H1 (cell line): ENCODE results near the gene UCP2. TPM values are rescaled to one million over a fixed set of nuclear protein-coding genes. Genes with fewer than 3 reads are reported as not detected.

ENCODE experiments used
- CTCF ChIA-PET: fragments of 300-600 bp; sonication (Branson Sonifier 250); formaldehyde crosslinking; loops from one replicate; lab custom pipeline; 2021; ENCODE audit not compliant: partially characterized antibody; lab: Charles Lee
- POLR2A ChIA-PET: fragments of 300-600 bp; sonication (Branson Sonifier 250); formaldehyde crosslinking; loops from one replicate; lab custom pipeline; 2021; ENCODE audit warnings: inconsistent platforms; ENCODE audit not compliant: partially characterized antibody; lab: Charles Lee
- DNase-seq, 2 experiments: peaks; one replicate each; pipeline versions ENCODE4 v3.0.0 to v3.0.0-alpha.2; 2010 to 2022; ENCODE audit warnings: low spot score in 2 of 2, low read depth in 1 of 2, mixed read lengths in 1 of 2
- FAIRE-seq: peaks from 2 replicates; lab custom pipeline; 2011; peaks lifted over from hg19 to GRCh38; lab: Jason Lieb, UNC
- H2AFZ ChIP-seq: 2 replicates; pipeline ENCODE4 v1.8.1; 2012; ENCODE audit warnings: low read length, inconsistent platforms
- H2AK5ac ChIP-seq: 2 replicates; pipeline ENCODE4 v1.6.1; 2013; ENCODE audit warnings: low read depth, low read length
- H2BK120ac ChIP-seq: replicated peaks from 2 replicates; pipeline ENCODE3; 2013; ENCODE audit warnings: low read depth, low read length, inconsistent platforms
- H2BK12ac ChIP-seq: 2 replicates; pipeline ENCODE4 v1.6.1; 2013; ENCODE audit warnings: low read depth, low read length
- H2BK15ac ChIP-seq: 2 replicates; pipeline ENCODE4 v1.6.1; 2013; ENCODE audit warnings: low read length
- H2BK20ac ChIP-seq: 2 replicates; pipeline ENCODE4 v1.6.1; 2013; ENCODE audit warnings: low read length
- H2BK5ac ChIP-seq: 2 replicates; pipeline ENCODE4 v1.6.1; 2013; ENCODE audit warnings: low read depth, low read length
- H3K14ac ChIP-seq: 2 replicates; pipeline ENCODE4 v1.6.1; 2013; ENCODE audit warnings: inconsistent platforms; ENCODE audit not compliant: insufficient read length
- H3K18ac ChIP-seq: 2 replicates; pipeline ENCODE4 v1.6.1; 2013; ENCODE audit warnings: low read length; ENCODE audit errors: extremely low read depth
- H3K23ac ChIP-seq: 2 replicates; pipeline ENCODE4 v1.6.1; 2013; ENCODE audit warnings: inconsistent platforms; ENCODE audit not compliant: insufficient read length
- H3K23me2 ChIP-seq: 2 replicates; pipeline ENCODE4 v1.6.1; 2013; ENCODE audit warnings: low read depth, low read length
- H3K27ac ChIP-seq: 2 replicates; pipeline ENCODE4 v1.6.1; 2011; ENCODE audit warnings: low read depth, low read length, inconsistent platforms
- H3K27me3 ChIP-seq, 4 experiments: replicated peaks in 1 of 4; 1 replicate in 1 of 4; 2 replicates in 3 of 4; pipeline versions ENCODE4 v1.6.1 to v1.8.1; 2011 to 2013; ENCODE audit warnings: low read length in 3 of 4, mild to moderate bottlenecking in 3 of 4, inconsistent platforms in 2 of 4, mixed read lengths in 2 of 4, moderate library complexity in 1 of 4; ENCODE audit not compliant: control insufficient read depth in 3 of 4, insufficient read depth in 3 of 4; ENCODE audit errors: extremely low read depth in 1 of 4
- H3K36me3 ChIP-seq, 4 experiments: 2 replicates each; pipeline versions ENCODE4 v1.6.1 to v1.8.1; 2011 to 2013; ENCODE audit warnings: mild to moderate bottlenecking in 4 of 4, low read length in 3 of 4, moderate library complexity in 2 of 4, control low read depth in 1 of 4, inconsistent platforms in 1 of 4; ENCODE audit not compliant: insufficient read depth in 4 of 4, control insufficient read depth in 2 of 4
- H3K4ac ChIP-seq: replicated peaks from 2 replicates; pipeline ENCODE3; 2013; ENCODE audit warnings: low read length, low read depth, mixed read lengths, inconsistent platforms; ENCODE audit not compliant: insufficient read length
- H3K4me1 ChIP-seq, 4 experiments: replicated peaks in 1 of 4; 1 replicate in 1 of 4; 2 replicates in 3 of 4; pipeline versions ENCODE4 v1.6.1 to v1.8.1; 2011 to 2013; ENCODE audit warnings: low read length in 3 of 4, inconsistent platforms in 2 of 4, mixed read lengths in 1 of 4; ENCODE audit not compliant: insufficient read depth in 4 of 4, control insufficient read depth in 3 of 4
- H3K4me2 ChIP-seq, 2 experiments: 2 replicates each; pipeline versions ENCODE4 v1.6.1 to v1.8.1; 2011 to 2013; ENCODE audit warnings: low read depth in 2 of 2, low read length in 2 of 2, control low read depth in 1 of 2, inconsistent platforms in 1 of 2, mild to moderate bottlenecking in 1 of 2; ENCODE audit not compliant: insufficient read depth in 1 of 2
- H3K4me3 ChIP-seq, 4 experiments: fragments of 200-600, 300-600 bp in 1 of 4; sonication (generic), shearing (Covaris generic), sonication (Bioruptor Twin) in 1 of 4; 2 replicates each; pipeline versions ENCODE4 v1.5.1 to v1.8.1; 2011 to 2016; ENCODE audit warnings: low read length in 4 of 4, low read depth in 3 of 4, control low read depth in 2 of 4, inconsistent platforms in 2 of 4, mild to moderate bottlenecking in 2 of 4, mixed read lengths in 1 of 4, moderate library complexity in 1 of 4; ENCODE audit not compliant: insufficient read depth in 2 of 4; ENCODE audit errors: extremely low read depth in 1 of 4
- H3K56ac ChIP-seq: replicated peaks from 2 replicates; pipeline ENCODE3; 2013; ENCODE audit warnings: low read depth, mild to moderate bottlenecking, mixed read lengths, low read length, inconsistent platforms; ENCODE audit not compliant: insufficient read length
- H3K79me1 ChIP-seq: 2 replicates; pipeline ENCODE4 v1.6.1; 2013; ENCODE audit warnings: low read depth, low read length, control low read depth
- H3K79me2 ChIP-seq, 2 experiments: 2 replicates each; pipeline versions ENCODE4 v1.6.1 to v1.8.1; 2012 to 2013; ENCODE audit warnings: low read length in 2 of 2, mild to moderate bottlenecking in 2 of 2, inconsistent platforms in 1 of 2; ENCODE audit not compliant: insufficient read depth in 2 of 2, control insufficient read depth in 1 of 2
- H3K9ac ChIP-seq, 4 experiments: replicated peaks in 1 of 4; 1 replicate in 1 of 4; 2 replicates in 3 of 4; pipeline versions ENCODE4 v1.6.1 to v1.8.1; 2011 to 2013; ENCODE audit warnings: low read depth in 3 of 4, low read length in 3 of 4, control low read depth in 2 of 4, mild to moderate bottlenecking in 2 of 4, moderate library complexity in 2 of 4, inconsistent platforms in 1 of 4; ENCODE audit errors: extremely low read depth in 1 of 4
- H3K9me3 ChIP-seq, 2 experiments: 2 replicates each; pipeline versions ENCODE4 v1.6.1 to v1.8.1; 2012 to 2013; ENCODE audit warnings: mild to moderate bottlenecking in 2 of 2, moderate library complexity in 2 of 2, control low read depth in 1 of 2, inconsistent platforms in 1 of 2, low read depth in 1 of 2, low read length in 1 of 2, mixed read lengths in 1 of 2; ENCODE audit not compliant: insufficient read depth in 2 of 2
- H4K20me1 ChIP-seq, 2 experiments: replicated peaks in 1 of 2; 2 replicates each; pipeline versions ENCODE3 to v1.8.1; 2011 to 2013; ENCODE audit warnings: inconsistent platforms in 2 of 2, low read length in 2 of 2, mild to moderate bottlenecking in 1 of 2; ENCODE audit not compliant: insufficient read depth in 2 of 2, control insufficient read depth in 1 of 2
- H4K5ac ChIP-seq: 2 replicates; pipeline ENCODE4 v1.6.1; 2013; ENCODE audit warnings: low read length, low read depth, mixed read lengths, inconsistent platforms; ENCODE audit not compliant: insufficient read length
- H4K8ac ChIP-seq: 2 replicates; pipeline ENCODE4 v1.8.0; 2013; ENCODE audit warnings: mild to moderate bottlenecking, moderate library complexity, low read length, inconsistent platforms; ENCODE audit not compliant: insufficient read depth; ENCODE audit errors: extremely low read depth
- H4K91ac ChIP-seq: replicated peaks from 2 replicates; pipeline ENCODE3; 2013; ENCODE audit warnings: low read length, mixed read lengths, inconsistent platforms; ENCODE audit not compliant: insufficient read length
- ASH2L ChIP-seq: fragments of 200-600, 300-600 bp; sonication (generic); IDR thresholded peaks from one replicate; pipeline ENCODE4 v1.7.1; 2017; ENCODE audit warnings: low read length
- CTBP2 ChIP-seq: IDR thresholded peaks from 2 replicates; pipeline ENCODE4 v1.7.0; 2011; ENCODE audit warnings: borderline replicate concordance, mild to moderate bottlenecking, moderate library complexity, mixed read lengths, low read length; ENCODE audit not compliant: insufficient read depth, insufficient read length
- CTCF ChIP-seq, 3 experiments: IDR thresholded peaks; 1 replicate in 2 of 3; 2 replicates in 1 of 3; pipeline versions ENCODE4 v1.5.1 to v1.6.1; 2011; ENCODE audit warnings: low read length in 3 of 3, mild to moderate bottlenecking in 3 of 3, inconsistent platforms in 2 of 3, low read depth in 1 of 3, moderate library complexity in 1 of 3; ENCODE audit not compliant: insufficient read depth in 1 of 3; ENCODE audit errors: control extremely low read depth in 1 of 3
- EGR1 ChIP-seq: IDR thresholded peaks from 2 replicates; pipeline ENCODE4 v1.6.1; 2011; ENCODE audit warnings: low read depth, low read length, borderline replicate concordance
- KDM5A ChIP-seq: fragments of 200-600 bp; IDR thresholded peaks from 2 replicates; pipeline ENCODE4 v1.7.1; 2012; ENCODE audit warnings: mild to moderate bottlenecking, low read length, inconsistent platforms, mixed read lengths
- NRF1 ChIP-seq: IDR thresholded peaks from 2 replicates; pipeline ENCODE4 v1.6.1; 2011; ENCODE audit warnings: mild to moderate bottlenecking, low read depth, low read length, improper control_type of control experiment
- POLR2AphosphoS5 ChIP-seq: IDR thresholded peaks from 2 replicates; pipeline ENCODE4 v1.6.1; 2011; ENCODE audit warnings: low read depth, low read length
- RXRA ChIP-seq: IDR thresholded peaks from 2 replicates; pipeline ENCODE4 v1.6.1; 2011; ENCODE audit warnings: low read depth, mild to moderate bottlenecking, low read length, moderate library complexity; ENCODE audit not compliant: insufficient read depth
- SAP30 ChIP-seq: fragments of 300-600 bp; sonication (generic); IDR thresholded peaks from 2 replicates; pipeline ENCODE4 v1.7.1; 2012; ENCODE audit warnings: low read length, moderate library complexity, mild to moderate bottlenecking, inconsistent platforms; ENCODE audit not compliant: insufficient read depth, insufficient replicate concordance
- SP4 ChIP-seq: IDR thresholded peaks from 2 replicates; pipeline ENCODE4 v1.6.1; 2012; ENCODE audit warnings: low read length, inconsistent platforms
- SUZ12 ChIP-seq: fragments of 200-600 bp; sonication (generic); IDR thresholded peaks from 2 replicates; pipeline ENCODE4 v1.6.1; 2012; ENCODE audit warnings: mild to moderate bottlenecking, inconsistent platforms, low read length, moderate library complexity, mixed read lengths
- YY1 ChIP-seq: IDR thresholded peaks from 2 replicates; pipeline ENCODE4 v1.6.1; 2011; ENCODE audit warnings: low read depth, mild to moderate bottlenecking, low read length
- WGBS, 2 experiments: shearing (Covaris generic) in 1 of 2; methylation state at CpG; one replicate each; pipeline versions ENCODE4 v1.1.6 to v1.1.7; 2013 to 2015; ENCODE audit warnings: low lambda C conversion rate in 2 of 2, mixed read lengths in 2 of 2, inconsistent platforms in 1 of 2, low coverage in 1 of 2, missing lambda C conversion rate in 1 of 2; ENCODE audit not compliant: insufficient replicate concordance in 2 of 2, insufficient coverage in 1 of 2, insufficient read length in 1 of 2; ENCODE audit errors: extremely low coverage in 1 of 2, missing lambda C conversion rate in 1 of 2; 5-methylcytosine and 5-hydroxymethylcytosine counted together
- polyA plus RNA-seq, 7 experiments: library from polyadenylated mRNA; depleted of rRNA in 3 of 7; stranded (reverse) in 5 of 7; unstranded in 2 of 7; fragments of >200 nt in 5 of 7; fragments of 200-250 nt in 2 of 7; gene quantifications; 1 replicate in 5 of 7; 2 replicates in 1 of 7; 4 replicates in 1 of 7; pipeline versions ENCODE4 v1.2.1 to v1.2.3, GENCODE V29; 2011 to 2013; ENCODE audit warnings: missing spikeins in 2 of 7, mixed read lengths in 2 of 7
- total RNA-seq: library from RNA; stranded (reverse); fragmentation: NEBNext Ultra II Directional; extraction: Animal tissue kit (Norgen Biotek cat#: 25700); gene quantifications from 2 replicates; pipeline ENCODE4 v1.2.1, GENCODE V29; 2021

Gene UCP2
- total and polyA plus RNA-seq, 2 of the 8 experiments (the other 6 are each of a cell fraction or from before 2014, with no cell fraction given): 46.2 to 55.2 TPM

- Histone ChIP-seq H3K79me2 (no peaks in the 10 kb centered on the region), H3K23ac (no peak overlapping the region), H3K4me3 (no peak overlapping the region), H3K36me3 (peaks cover 0 to 4% (median 0%) of the 10 kb centered on the region in 4 experiments; a peak in 1 of 8 replicates), H3K4ac (no peak overlapping the region), H3K79me1 (no peaks in the 10 kb centered on the region), H4K8ac (no peak overlapping the region), H2AK5ac (no peak overlapping the region), H3K9ac (no peak overlapping the region), H3K9me3 (peaks cover 37 to 41% of the 10 kb centered on the region in 2 experiments), H4K5ac (no peak overlapping the region), H2BK15ac (no peak overlapping the region), H3K56ac (no peak overlapping the region), H3K18ac (no peak overlapping the region), H4K20me1 (no peaks in the 10 kb centered on the region), H2BK12ac (no peak overlapping the region), H3K27ac (no peak overlapping the region), H3K4me2 (no peak overlapping the region), H2BK20ac (no peak overlapping the region), H4K91ac (no peak overlapping the region), H3K4me1 (no peaks in the 10 kb centered on the region), H2BK5ac (no peak overlapping the region), H3K23me2 (no peaks in the 10 kb centered on the region), H3K27me3 (no peaks in the 10 kb centered on the region), H2BK120ac (no peak overlapping the region), H2AFZ (no peak overlapping the region), H3K14ac (no peak overlapping the region)
- POLR2A ChIA-PET: interaction anchor here (0.8 to 1.9 kb wide), 3 partner anchors 10 to 156 kb away, joined by 3 to 6 read pairs (median 3); partner anchors contain the start of genes COA4 and PAAF1
- CTCF ChIA-PET: interaction anchor here (0.8 to 2.1 kb wide), 2 partner anchors 10 to 47 kb away, joined by 3 to 16 read pairs; no protein-coding TSS in a partner anchor
- WGBS, 2 experiments: 83% methylated on average over 1 of the region's 1 CpG; no CpG with 5 or more reads in 1 of the 2 experiments
- no peak for DNase-seq
- peak; percentile 19 for FAIRE-seq
- TF ChIP-seq SAP30: no peak
- TF ChIP-seq SP4: no peak
- TF ChIP-seq CTCF (IDR thresholded peaks at IDR 0.05; ENCODE audit: control extremely low read depth in 1 of 3, insufficient read depth in 1 of 3, low read depth in 1 of 3, low read length in 3 of 3): no peak
- TF ChIP-seq POLR2AphosphoS5: no peak
- TF ChIP-seq NRF1: no peak
- TF ChIP-seq KDM5A: no peak
- no peak for TF ChIP-seq RXRA
- TF ChIP-seq ASH2L: no peak
- TF ChIP-seq SUZ12: no peak
- no peak for TF ChIP-seq CTBP2
- no peak for TF ChIP-seq YY1
- no peak for TF ChIP-seq EGR1
Observed at GRCh38 chr11:73942010-73942409, 40.6 kb downstream of the UCP2 start.
